ENCODE measurements around the gene SFXN4. TPM values are rescaled to one million over a fixed set of nuclear protein-coding genes. Genes with fewer than 3 reads are reported as not detected.
"Not testable (repeated sequence)": the region's sequence is repeated elsewhere in the genome, so short reads cannot be mapped to it uniquely, and the experiment has no call there.

The SFXN4 gene
- total and polyA plus RNA-seq, 9 of the 15 experiments (the other 6 are each of a cell fraction or from before 2014, with no cell fraction given) = 40.1 to 97.8 (median 54.5) TPM

GRCh38 chr10:119180850-119181400 is 15.4 kb upstream of the SFXN4 start:
- DNase-seq (ENCODE audit: extremely low read depth in 1 of 4, low spot score in 3 of 4); H2AFZ ChIP-seq (ENCODE audit: low read depth, low read length); H3K4me3 ChIP-seq; intact Hi-C loops (cut with micrococcal nuclease); H3K27ac ChIP-seq (ENCODE audit: extremely low read depth, low read depth, low read length); FAIRE-seq; H3K36me3 ChIP-seq (ENCODE audit: control insufficient read depth, insufficient read depth, low read length); BruUV-seq (replicated peaks); H3K9me3 ChIP-seq (replicated peaks; ENCODE audit: control insufficient read depth, insufficient read depth, low read depth, low read length); H3K9me1 ChIP-seq (ENCODE audit: control insufficient read depth, insufficient read depth, low read length); in situ Hi-C loops (cut with MboI); H3K4me2 ChIP-seq (ENCODE audit: insufficient read depth, low read length); H4K20me1 ChIP-seq (replicated peaks; ENCODE audit: control insufficient read depth, insufficient read depth, low read length); H3K27me3 ChIP-seq (ENCODE audit: control insufficient read depth in 2 of 2, insufficient read depth in 2 of 2, low read length in 2 of 2); H3K9ac ChIP-seq (ENCODE audit: insufficient read depth in 1 of 2, low read depth in 2 of 2, low read length in 2 of 2); ATAC-seq; CTCF ChIA-PET (ENCODE audit: low intra/inter-chr PET ratio): not testable (repeated sequence)
- POLR2A ChIA-PET = interaction anchor here (1.1 to 1.5 kb wide), 2 partner anchors 16 to 19 kb away, joined by 4 to 6 read pairs; partner anchors contain the start of gene SFXN4
- 83% methylated on average over 6 of the region's 7 CpGs for WGBS (ENCODE audit: insufficient coverage, low coverage, missing lambda C conversion rate)
- Histone ChIP-seq H3K79me2 (ENCODE audit: control insufficient read depth, insufficient read depth, low read length) (peaks cover 26% of the 10 kb centered on the region), H3K4me1 (replicated peaks in 1 of 2; ENCODE audit: control insufficient read depth in 2 of 2, insufficient read depth in 2 of 2, low read length in 2 of 2) (peaks cover 8 to 18% of the 10 kb centered on the region in 2 experiments; a peak in 4 of 5 replicates)
- peak; percentile 83 for TF ChIP-seq HDAC2 (IDR thresholded peaks at IDR 0.05)
- TF ChIP-seq RCOR1 (IDR thresholded peaks at IDR 0.05; ENCODE audit: borderline replicate concordance in 1 of 2, low read depth in 2 of 2, low read length in 2 of 2) = 0 out of 4 replicates have a peak, but pooled peaks of 1 of the 2 experiments have one; percentile 20
- TF ChIP-seq RAD21 (CRISPR knock-in tag; conservative IDR thresholded peaks at IDR 0.05 in 1 of 2, IDR thresholded peaks at IDR 0.05 in 1 of 2) = 0 out of 4 replicates have a peak, but pooled peaks of 1 of the 2 experiments have one; percentile 14
- TF ChIP-seq HDAC1 (IDR thresholded peaks at IDR 0.05) = peak in 1 of 2 experiments; percentile 74; a peak in 2 of 4 replicates
- TF ChIP-seq KDM1A (IDR thresholded peaks at IDR 0.05) = peak; percentile 97 to 98
